ENCODE results near the gene PPP2R2C.

PPP2R2C gene

DNA sequence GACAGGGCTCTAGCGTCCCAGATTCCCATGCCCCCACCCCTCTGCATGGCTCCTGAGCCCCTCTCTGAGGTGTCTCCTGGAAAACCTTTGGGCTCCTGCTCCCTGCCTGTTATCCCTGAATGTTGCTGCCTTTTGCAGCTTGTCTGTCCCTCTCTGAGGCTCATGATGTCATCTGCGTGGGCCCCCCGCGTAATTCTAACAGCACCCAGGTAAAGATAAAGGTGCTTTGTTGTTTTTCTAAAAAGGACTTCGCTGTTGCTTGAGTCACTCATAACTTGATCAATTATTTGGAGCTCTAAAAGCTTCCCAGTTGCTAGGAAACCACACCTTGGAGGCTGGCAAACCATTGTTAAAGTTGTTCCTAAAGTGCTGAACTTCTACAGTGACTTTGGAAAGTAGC lies 166.1 kb downstream of the PPP2R2C start:
- FAIRE-seq (no peak), DNase-seq (ENCODE audit: insufficient read length, low spot score) (no peak)
- no peak for TF ChIP-seq POLR2A (IDR thresholded peaks at IDR 0.05; ENCODE audit: low read depth, low read length)

DNA sequence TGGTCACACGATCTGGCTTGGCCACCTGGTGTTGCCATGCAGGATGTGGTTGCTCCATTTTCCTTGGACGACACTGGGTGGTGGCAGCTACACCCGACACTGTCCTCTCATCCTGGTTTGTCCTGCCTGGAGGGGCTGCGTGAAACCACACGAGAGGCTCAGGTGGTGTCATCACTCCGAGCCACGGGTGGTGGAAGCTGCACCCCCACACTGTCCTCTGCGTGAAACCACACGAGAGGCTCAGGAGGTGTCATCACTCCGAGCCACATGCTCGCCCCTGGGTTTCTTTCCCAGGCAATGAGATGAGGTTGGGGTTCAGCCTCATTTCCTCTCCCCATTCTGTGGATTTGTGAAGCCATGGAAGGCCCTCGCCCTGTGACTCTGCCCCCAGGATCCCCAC lies 168.5 kb downstream of the PPP2R2C start:
- DNase-seq (ENCODE audit: insufficient read length, low spot score): no peak
- no peak for TF ChIP-seq POLR2A (IDR thresholded peaks at IDR 0.05; ENCODE audit: low read depth, low read length)
- FAIRE-seq: no peak

- FAIRE-seq (no peak), DNase-seq (ENCODE audit: insufficient read length, low spot score) (no peak)
- no peak for TF ChIP-seq POLR2A (IDR thresholded peaks at IDR 0.05; ENCODE audit: low read depth, low read length)
These were observed 169.5 kb downstream of the PPP2R2C start for GRCh38 chr4:6302869-6303268.

GRCh38 chr4:6301732-6302442 lies 170.5 kb downstream of the PPP2R2C start:
- TF ChIP-seq POLR2A (IDR thresholded peaks at IDR 0.05; ENCODE audit: low read depth, low read length): no peak
- FAIRE-seq (no peak), DNase-seq (ENCODE audit: insufficient read length, low spot score) (no peak)

DNA sequence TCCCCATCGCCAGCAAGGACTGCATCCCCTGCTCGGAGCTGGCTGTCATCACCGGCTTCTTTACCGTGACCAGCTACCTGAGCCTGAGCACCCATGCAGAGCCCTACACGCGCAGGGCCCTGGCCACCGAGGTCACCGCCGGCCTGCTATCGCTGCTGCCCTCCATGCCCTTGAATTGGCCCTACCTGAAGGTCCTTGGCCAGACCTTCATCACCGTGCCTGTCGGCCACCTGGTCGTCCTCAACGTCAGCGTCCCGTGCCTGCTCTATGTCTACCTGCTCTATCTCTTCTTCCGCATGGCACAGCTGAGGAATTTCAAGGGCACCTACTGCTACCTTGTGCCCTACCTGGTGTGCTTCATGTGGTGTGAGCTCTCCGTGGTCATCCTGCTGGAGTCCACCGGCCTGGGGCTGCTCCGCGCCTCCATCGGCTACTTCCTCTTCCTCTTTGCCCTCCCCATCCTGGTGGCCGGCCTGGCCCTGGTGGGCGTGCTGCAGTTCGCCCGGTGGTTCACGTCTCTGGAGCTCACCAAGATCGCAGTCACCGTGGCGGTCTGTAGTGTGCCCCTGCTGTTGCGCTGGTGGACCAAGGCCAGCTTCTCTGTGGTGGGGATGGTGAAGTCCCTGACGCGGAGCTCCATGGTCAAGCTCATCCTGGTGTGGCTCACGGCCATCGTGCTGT lies 171.2 kb downstream of the PPP2R2C start:
- no peak for TF ChIP-seq POLR2A (IDR thresholded peaks at IDR 0.05; ENCODE audit: low read depth, low read length)
- DNase-seq (ENCODE audit: insufficient read length, low spot score) (no peak), FAIRE-seq (no peak)

- no peak for DNase-seq (ENCODE audit: insufficient read length, low spot score)
- FAIRE-seq: no peak
- no peak for TF ChIP-seq POLR2A (IDR thresholded peaks at IDR 0.05; ENCODE audit: low read depth, low read length)
These were observed 172.1 kb downstream of the PPP2R2C start for GRCh38 chr4:6300359-6300758.

- FAIRE-seq: no peak
- no peak for TF ChIP-seq POLR2A (IDR thresholded peaks at IDR 0.05; ENCODE audit: low read depth, low read length)
- no peak for DNase-seq (ENCODE audit: insufficient read length, low spot score)
These were observed 172.5 kb downstream of the PPP2R2C start for GRCh38 chr4:6299875-6300274.

GRCh38 chr4:6298852-6299251 lies 173.6 kb downstream of the PPP2R2C start:
- TF ChIP-seq POLR2A (IDR thresholded peaks at IDR 0.05; ENCODE audit: low read depth, low read length): no peak
- DNase-seq (ENCODE audit: insufficient read length, low spot score): no peak
- no peak for FAIRE-seq

- FAIRE-seq: no peak
- TF ChIP-seq POLR2A (IDR thresholded peaks at IDR 0.05; ENCODE audit: low read depth, low read length): no peak
- DNase-seq (ENCODE audit: insufficient read length, low spot score): no peak
These were observed 174.4 kb downstream of the PPP2R2C start for GRCh38 chr4:6298035-6298434.

DNA sequence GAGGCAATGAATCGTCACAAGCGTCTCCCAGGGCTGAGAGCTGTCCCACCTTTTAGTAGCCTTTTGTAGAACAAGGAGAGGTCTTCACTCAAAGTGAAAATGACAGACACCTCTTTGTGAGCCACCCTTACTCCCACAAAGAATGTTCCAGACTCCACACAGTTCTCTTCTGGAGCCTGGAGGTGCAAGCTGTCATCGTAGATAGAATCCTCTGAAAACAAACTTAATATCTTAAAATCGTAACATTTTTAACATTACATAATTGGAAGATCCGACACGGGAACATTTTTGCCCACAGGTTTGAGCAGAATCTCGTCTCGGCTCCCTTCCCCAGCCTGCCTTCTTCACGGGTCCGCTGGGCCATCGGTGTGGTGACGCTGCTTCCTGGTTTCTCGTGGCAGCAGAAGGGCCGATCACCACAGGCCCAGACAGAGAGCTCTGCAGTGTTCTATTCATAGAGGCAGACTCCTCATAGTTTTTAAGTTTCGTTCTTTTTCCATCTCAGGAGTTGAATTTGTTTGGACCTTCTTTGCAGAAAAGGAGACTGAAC lies 175.1 kb downstream of the PPP2R2C start:
- DNase-seq (ENCODE audit: insufficient read length, low spot score) (no peak), FAIRE-seq (no peak)
- TF ChIP-seq POLR2A (IDR thresholded peaks at IDR 0.05; ENCODE audit: low read depth, low read length): no peak

GRCh38 chr4:6296026-6296425 lies 176.4 kb downstream of the PPP2R2C start:
- no peak for FAIRE-seq
- no peak for TF ChIP-seq POLR2A (IDR thresholded peaks at IDR 0.05; ENCODE audit: low read depth, low read length)
- DNase-seq (ENCODE audit: insufficient read length, low spot score): no peak

DNA sequence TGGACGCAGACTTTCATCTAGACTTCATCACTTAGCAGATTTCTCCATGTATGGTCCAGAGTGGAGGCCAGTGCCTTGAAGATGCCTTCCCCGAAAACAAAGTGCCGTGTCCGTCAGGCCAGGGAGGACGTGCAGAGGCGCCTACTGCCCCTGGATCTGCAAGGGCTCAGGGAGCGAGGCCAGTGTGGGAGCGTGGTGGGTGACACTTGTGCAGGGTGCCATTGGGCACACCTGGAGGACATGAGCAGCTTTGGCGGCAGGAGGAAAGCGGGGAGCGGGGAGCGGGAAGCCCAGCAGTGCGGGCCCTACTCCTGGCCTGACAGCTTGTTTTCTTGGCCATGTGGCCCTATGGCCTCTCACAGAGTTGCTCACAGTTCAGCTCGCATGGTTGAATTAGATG lies 176.9 kb downstream of the PPP2R2C start:
- DNase-seq (ENCODE audit: insufficient read length, low spot score) (no peak), FAIRE-seq (no peak)
- no peak for TF ChIP-seq POLR2A (IDR thresholded peaks at IDR 0.05; ENCODE audit: low read depth, low read length)

DNA sequence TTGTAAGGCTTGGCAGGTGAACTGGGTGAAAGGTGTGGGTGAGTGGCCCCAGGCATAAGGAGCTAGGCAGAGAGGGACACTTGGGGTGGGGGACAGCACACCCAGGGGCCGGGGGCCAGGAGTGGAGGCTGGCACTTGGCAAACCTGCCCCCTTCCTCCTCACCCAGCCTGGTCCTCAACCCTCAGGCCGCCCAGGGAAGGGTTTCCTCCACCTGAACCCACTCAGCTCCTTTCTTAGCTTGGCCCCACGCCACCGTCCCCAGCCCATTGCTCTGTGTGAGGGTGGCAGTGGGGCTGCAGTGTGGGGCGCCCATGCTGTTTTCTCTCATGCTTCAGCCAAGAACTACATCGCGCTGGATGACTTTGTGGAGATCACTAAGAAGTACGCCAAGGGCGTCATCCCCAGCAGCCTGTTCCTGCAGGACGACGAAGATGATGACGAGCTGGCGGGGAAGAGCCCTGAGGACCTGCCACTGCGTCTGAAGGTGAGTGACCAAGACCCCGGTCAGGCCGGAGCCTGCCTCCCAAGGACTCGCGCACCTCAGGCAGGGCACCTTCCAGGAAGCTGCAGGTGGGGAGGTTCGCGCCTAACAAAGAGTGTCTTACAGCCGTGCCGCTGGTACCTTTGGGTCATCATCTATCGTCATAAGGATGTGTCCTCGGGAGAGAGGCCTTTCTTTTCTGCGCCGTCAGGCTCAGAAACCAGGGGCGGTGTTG lies 177.6 kb downstream of the PPP2R2C start:
- DNase-seq (ENCODE audit: insufficient read length, low spot score) (no peak), FAIRE-seq (no peak)
- no peak for TF ChIP-seq POLR2A (IDR thresholded peaks at IDR 0.05; ENCODE audit: low read depth, low read length)

GRCh38 chr4:6293661-6294060 lies 178.8 kb downstream of the PPP2R2C start:
- no peak for FAIRE-seq
- no peak for TF ChIP-seq POLR2A (IDR thresholded peaks at IDR 0.05; ENCODE audit: low read depth, low read length)

More at GRCh38 chr4:6293661-6294060, 178.8 kb downstream of the PPP2R2C start:
- no peak for DNase-seq (ENCODE audit: insufficient read length, low spot score)

Data from H54 (cell line).